K562 (cell line): ENCODE results near the gene CDKN1C. TPM values are rescaled to one million over a fixed set of nuclear protein-coding genes. Genes with fewer than 3 reads are reported as not detected.

Experiments used
- ARID2 ChIP-seq: fragments of 450-650 bp; IDR thresholded peaks from 2 replicates; pipeline ENCODE4 v1.6.1; 2017; ENCODE audit warnings: antibody characterized with exemption, mild to moderate bottlenecking
- ETS2 ChIP-seq: IDR thresholded peaks from 2 replicates; pipeline ENCODE4 v1.6.1; 2016; ENCODE audit warnings: borderline replicate concordance, missing genetic modification characterization, mild to moderate bottlenecking, moderate library complexity, missing compliant biosample characterization; ENCODE audit not compliant: poor library complexity, severe bottlenecking
- ETV6 ChIP-seq, 3 experiments: fragments of 150-350 bp in 1 of 3; sonication (generic) in 1 of 3; formaldehyde crosslinking in 1 of 3; IDR thresholded peaks; 2 replicates each; pipeline versions ENCODE4 v1.6.1 to v1.8.0; 2014 to 2022; ENCODE audit warnings: borderline replicate concordance in 2 of 3, low read depth in 2 of 3, antibody characterized with exemption in 1 of 3, low read length in 1 of 3, mild to moderate bottlenecking in 1 of 3, missing genetic modification reagents in 1 of 3
- ILF3 ChIP-seq: fragments of 450-650 bp; IDR thresholded peaks from 2 replicates; pipeline ENCODE4 v1.6.1; 2018; ENCODE audit warnings: antibody characterized with exemption, mild to moderate bottlenecking, moderate library complexity, borderline replicate concordance
- NCOA2 ChIP-seq, 2 experiments: fragments of 450-650 bp; IDR thresholded peaks; 2 replicates each; pipeline ENCODE4 v1.6.1; 2018; ENCODE audit warnings: mild to moderate bottlenecking in 2 of 2, moderate library complexity in 1 of 2; ENCODE audit not compliant: partially characterized antibody in 2 of 2
- PRMT5 ChIP-seq: sonication (generic); formaldehyde crosslinking; IDR thresholded peaks from 2 replicates; pipeline ENCODE4 v1.5.0; 2020; ENCODE audit warnings: missing genetic modification reagents
- RNF2 ChIP-seq: sonication (generic); IDR thresholded peaks from 2 replicates; pipeline ENCODE4 v1.6.1; 2016
- SNAPC5 ChIP-seq: fragments of 250-450 bp; sonication (Bioruptor Pico); IDR thresholded peaks from 2 replicates; pipeline ENCODE4 v1.8.0; 2021; ENCODE audit warnings: moderate library complexity, mild to moderate bottlenecking, inconsistent platforms
- TRIM25 ChIP-seq: fragments of 450-650 bp; IDR thresholded peaks from 2 replicates; pipeline ENCODE4 v1.7.0; 2016; ENCODE audit warnings: borderline replicate concordance
- ZNF143 ChIP-seq: sonication (generic); formaldehyde crosslinking; IDR thresholded peaks from 2 replicates; pipeline ENCODE4 v1.9.0; 2022; ENCODE audit warnings: mild to moderate bottlenecking, missing genetic modification reagents
- ZNF212 ChIP-seq: fragments of 450-650 bp; formaldehyde crosslinking; IDR thresholded peaks from 2 replicates; pipeline ENCODE4 v1.4.0; 2020; ENCODE audit warnings: mild to moderate bottlenecking
- ZNF24 ChIP-seq: fragments of 450-650 bp; IDR thresholded peaks from 2 replicates; pipeline ENCODE4 v1.6.1; 2016
- polyA plus RNA-seq, 8 experiments: library from polyadenylated mRNA; depleted of rRNA in 4 of 8; stranded (reverse) in 5 of 8; unstranded in 3 of 8; fragments of >200 nt; fragmentation: Nextera tagmentation in 2 of 8; fragmentation: Illumina TruSeq in 1 of 8; extraction: Ambion mirVana in 2 of 8; extraction: Trizol in 1 of 8; gene quantifications; 2 replicates each; pipeline versions ENCODE4 v1.2.1 to v1.2.3, GENCODE V29; 2011 to 2014; ENCODE audit warnings: inconsistent platforms in 1 of 8, missing spikeins in 1 of 8
- total RNA-seq, 7 experiments: library from RNA; depleted of rRNA in 6 of 7; stranded (reverse); fragments of >200 nt in 6 of 7; fragmentation: Illumina TruSeq in 2 of 7; extraction: Trizol in 2 of 7; gene quantifications; 2 replicates each; pipeline versions ENCODE4 v1.2.1 to v1.2.3, GENCODE V29; 2011 to 2021; ENCODE audit warnings: low replicate concordance in 1 of 7
- TF ChIP-seq, protein P1 (sequence below): fragments of 250-450 bp; sonication (Bioruptor Pico); IDR thresholded peaks from 2 replicates; pipeline ENCODE4 v1.4.0; 2020
- TF ChIP-seq, protein P2 (sequence below): fragments of 200-400 bp; formaldehyde crosslinking; IDR thresholded peaks from 2 replicates; pipeline ENCODE4 v1.6.1; 2017; ENCODE audit warnings: mild to moderate bottlenecking, low read depth, low read length, moderate library complexity
- TF ChIP-seq, protein P3 (sequence below): fragments of 250-450 bp; sonication (Bioruptor Pico); IDR thresholded peaks from 2 replicates; pipeline ENCODE4 v1.6.1; 2021; ENCODE audit warnings: mild to moderate bottlenecking
- TF ChIP-seq, protein P4 (sequence below): fragments of 450-650 bp; formaldehyde crosslinking; IDR thresholded peaks from 2 replicates; pipeline ENCODE4 v1.4.0; 2020; ENCODE audit warnings: mild to moderate bottlenecking, moderate library complexity

Gene CDKN1C
- total and polyA plus RNA-seq, 9 of the 15 experiments (the other 6 are each of a cell fraction or from before 2014, with no cell fraction given): 2.8 to 21.1 (median 9.3) TPM

DNA sequence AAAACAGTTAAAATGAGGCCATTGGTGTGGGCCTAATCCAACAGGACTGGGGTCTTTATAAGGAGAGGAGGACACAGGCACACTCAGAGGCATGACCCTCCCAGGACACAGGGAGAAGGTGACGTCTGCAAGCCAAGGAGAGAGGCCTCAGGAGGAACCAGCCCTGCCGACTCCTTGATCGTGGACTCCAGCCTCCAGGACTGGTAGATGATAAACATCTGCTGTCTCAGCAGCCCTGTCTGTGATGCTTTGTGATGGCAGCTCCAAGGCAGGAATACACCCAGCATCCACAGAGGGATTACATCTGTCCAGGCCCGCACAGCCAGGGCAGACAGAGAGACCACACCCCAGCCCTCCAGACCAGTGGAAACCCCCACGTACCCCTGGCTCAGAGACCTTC is 18.4 kb downstream of the CDKN1C start (continued):
- TF ChIP-seq, protein P1, sequence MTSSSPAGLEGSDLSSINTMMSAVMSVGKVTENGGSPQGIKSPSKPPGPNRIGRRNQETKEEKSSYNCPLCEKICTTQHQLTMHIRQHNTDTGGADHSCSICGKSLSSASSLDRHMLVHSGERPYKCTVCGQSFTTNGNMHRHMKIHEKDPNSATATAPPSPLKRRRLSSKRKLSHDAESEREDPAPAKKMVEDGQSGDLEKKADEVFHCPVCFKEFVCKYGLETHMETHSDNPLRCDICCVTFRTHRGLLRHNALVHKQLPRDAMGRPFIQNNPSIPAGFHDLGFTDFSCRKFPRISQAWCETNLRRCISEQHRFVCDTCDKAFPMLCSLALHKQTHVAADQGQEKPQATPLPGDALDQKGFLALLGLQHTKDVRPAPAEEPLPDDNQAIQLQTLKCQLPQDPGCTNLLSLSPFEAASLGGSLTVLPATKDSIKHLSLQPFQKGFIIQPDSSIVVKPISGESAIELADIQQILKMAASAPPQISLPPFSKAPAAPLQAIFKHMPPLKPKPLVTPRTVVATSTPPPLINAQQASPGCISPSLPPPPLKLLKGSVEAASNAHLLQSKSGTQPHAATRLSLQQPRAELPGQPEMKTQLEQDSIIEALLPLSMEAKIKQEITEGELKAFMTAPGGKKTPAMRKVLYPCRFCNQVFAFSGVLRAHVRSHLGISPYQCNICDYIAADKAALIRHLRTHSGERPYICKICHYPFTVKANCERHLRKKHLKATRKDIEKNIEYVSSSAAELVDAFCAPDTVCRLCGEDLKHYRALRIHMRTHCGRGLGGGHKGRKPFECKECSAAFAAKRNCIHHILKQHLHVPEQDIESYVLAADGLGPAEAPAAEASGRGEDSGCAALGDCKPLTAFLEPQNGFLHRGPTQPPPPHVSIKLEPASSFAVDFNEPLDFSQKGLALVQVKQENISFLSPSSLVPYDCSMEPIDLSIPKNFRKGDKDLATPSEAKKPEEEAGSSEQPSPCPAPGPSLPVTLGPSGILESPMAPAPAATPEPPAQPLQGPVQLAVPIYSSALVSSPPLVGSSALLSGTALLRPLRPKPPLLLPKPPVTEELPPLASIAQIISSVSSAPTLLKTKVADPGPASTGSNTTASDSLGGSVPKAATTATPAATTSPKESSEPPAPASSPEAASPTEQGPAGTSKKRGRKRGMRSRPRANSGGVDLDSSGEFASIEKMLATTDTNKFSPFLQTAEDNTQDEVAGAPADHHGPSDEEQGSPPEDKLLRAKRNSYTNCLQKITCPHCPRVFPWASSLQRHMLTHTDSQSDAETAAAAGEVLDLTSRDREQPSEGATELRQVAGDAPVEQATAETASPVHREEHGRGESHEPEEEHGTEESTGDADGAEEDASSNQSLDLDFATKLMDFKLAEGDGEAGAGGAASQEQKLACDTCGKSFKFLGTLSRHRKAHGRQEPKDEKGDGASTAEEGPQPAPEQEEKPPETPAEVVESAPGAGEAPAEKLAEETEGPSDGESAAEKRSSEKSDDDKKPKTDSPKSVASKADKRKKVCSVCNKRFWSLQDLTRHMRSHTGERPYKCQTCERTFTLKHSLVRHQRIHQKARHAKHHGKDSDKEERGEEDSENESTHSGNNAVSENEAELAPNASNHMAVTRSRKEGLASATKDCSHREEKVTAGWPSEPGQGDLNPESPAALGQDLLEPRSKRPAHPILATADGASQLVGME (CRISPR knock-in tag): no peak
- TF ChIP-seq ARID2: no peak
- no peak for TF ChIP-seq ZNF212 (CRISPR knock-in tag)
- no peak for TF ChIP-seq TRIM25
- TF ChIP-seq, protein P2, sequence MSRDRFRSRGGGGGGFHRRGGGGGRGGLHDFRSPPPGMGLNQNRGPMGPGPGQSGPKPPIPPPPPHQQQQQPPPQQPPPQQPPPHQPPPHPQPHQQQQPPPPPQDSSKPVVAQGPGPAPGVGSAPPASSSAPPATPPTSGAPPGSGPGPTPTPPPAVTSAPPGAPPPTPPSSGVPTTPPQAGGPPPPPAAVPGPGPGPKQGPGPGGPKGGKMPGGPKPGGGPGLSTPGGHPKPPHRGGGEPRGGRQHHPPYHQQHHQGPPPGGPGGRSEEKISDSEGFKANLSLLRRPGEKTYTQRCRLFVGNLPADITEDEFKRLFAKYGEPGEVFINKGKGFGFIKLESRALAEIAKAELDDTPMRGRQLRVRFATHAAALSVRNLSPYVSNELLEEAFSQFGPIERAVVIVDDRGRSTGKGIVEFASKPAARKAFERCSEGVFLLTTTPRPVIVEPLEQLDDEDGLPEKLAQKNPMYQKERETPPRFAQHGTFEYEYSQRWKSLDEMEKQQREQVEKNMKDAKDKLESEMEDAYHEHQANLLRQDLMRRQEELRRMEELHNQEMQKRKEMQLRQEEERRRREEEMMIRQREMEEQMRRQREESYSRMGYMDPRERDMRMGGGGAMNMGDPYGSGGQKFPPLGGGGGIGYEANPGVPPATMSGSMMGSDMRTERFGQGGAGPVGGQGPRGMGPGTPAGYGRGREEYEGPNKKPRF: no peak
- no peak for TF ChIP-seq ETV6 (IDR thresholded peaks at IDR 0.05; ENCODE audit: borderline replicate concordance in 1 of 2, low read depth in 2 of 2, low read length in 1 of 2)
- TF ChIP-seq ETV6 (CRISPR knock-in tag; IDR thresholded peaks at IDR 0.05; ENCODE audit: borderline replicate concordance): no peak
- TF ChIP-seq, protein P3, sequence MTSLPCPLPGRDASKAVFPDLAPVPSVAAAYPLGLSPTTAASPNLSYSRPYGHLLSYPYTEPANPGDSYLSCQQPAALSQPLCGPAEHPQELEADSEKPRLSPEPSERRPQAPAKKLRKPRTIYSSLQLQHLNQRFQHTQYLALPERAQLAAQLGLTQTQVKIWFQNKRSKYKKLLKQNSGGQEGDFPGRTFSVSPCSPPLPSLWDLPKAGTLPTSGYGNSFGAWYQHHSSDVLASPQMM (CRISPR knock-in tag): no peak
- no peak for TF ChIP-seq ETS2
- no peak for TF ChIP-seq NCOA2 (IDR thresholded peaks at IDR 0.05; ENCODE audit: partially characterized antibody in 2 of 2)
- TF ChIP-seq, protein P4, sequence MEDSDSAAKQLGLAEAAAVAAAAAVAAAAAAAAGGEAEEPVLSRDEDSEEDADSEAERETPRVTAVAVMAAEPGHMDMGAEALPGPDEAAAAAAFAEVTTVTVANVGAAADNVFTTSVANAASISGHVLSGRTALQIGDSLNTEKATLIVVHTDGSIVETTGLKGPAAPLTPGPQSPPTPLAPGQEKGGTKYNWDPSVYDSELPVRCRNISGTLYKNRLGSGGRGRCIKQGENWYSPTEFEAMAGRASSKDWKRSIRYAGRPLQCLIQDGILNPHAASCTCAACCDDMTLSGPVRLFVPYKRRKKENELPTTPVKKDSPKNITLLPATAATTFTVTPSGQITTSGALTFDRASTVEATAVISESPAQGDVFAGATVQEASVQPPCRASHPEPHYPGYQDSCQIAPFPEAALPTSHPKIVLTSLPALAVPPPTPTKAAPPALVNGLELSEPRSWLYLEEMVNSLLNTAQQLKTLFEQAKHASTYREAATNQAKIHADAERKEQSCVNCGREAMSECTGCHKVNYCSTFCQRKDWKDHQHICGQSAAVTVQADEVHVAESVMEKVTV (CRISPR knock-in tag): no peak
- no peak for TF ChIP-seq ZNF24
- TF ChIP-seq ZNF143: no peak
- no peak for TF ChIP-seq PRMT5 (CRISPR knock-in tag)
- TF ChIP-seq ILF3: no peak
- TF ChIP-seq RNF2: no peak
- TF ChIP-seq SNAPC5 (CRISPR knock-in tag): no peak
